ENCODE results near the gene ATF6.

The ATF6 gene

GRCh38 chr1:161970036-161970435 is 203.9 kb downstream of the ATF6 start:
- no peak for DNase-seq (ENCODE audit: low read depth)

GRCh38 chr1:161970633-161971032 is 204.5 kb downstream of the ATF6 start:
- no peak for DNase-seq (ENCODE audit: low read depth)

- no peak for DNase-seq (ENCODE audit: low read depth)
These were observed 206.7 kb downstream of the ATF6 start for GRCh38 chr1:161972828-161973227.

GRCh38 chr1:161973924-161974845 is 208.1 kb downstream of the ATF6 start:
- DNase-seq (ENCODE audit: low read depth): no peak

GRCh38 chr1:161978011-161978790 is 212.1 kb downstream of the ATF6 start:
- DNase-seq (ENCODE audit: low read depth): no peak

- no peak for DNase-seq (ENCODE audit: low read depth)
These were observed 215.0 kb downstream of the ATF6 start for GRCh38 chr1:161981126-161981525.

GRCh38 chr1:161981735-161982506 is 215.8 kb downstream of the ATF6 start:
- DNase-seq (ENCODE audit: low read depth): no peak

- DNase-seq (ENCODE audit: low read depth): no peak
These were observed 216.4 kb downstream of the ATF6 start for GRCh38 chr1:161982507-161982895.

- no peak for DNase-seq (ENCODE audit: low read depth)
These were observed 216.8 kb downstream of the ATF6 start for GRCh38 chr1:161982917-161983316.

- no peak for DNase-seq (ENCODE audit: low read depth)
These were observed 217.6 kb downstream of the ATF6 start for GRCh38 chr1:161983725-161984124.

- no peak for DNase-seq (ENCODE audit: low read depth)
These were observed 219.2 kb downstream of the ATF6 start for GRCh38 chr1:161985301-161985822.

- DNase-seq (ENCODE audit: low read depth): peak; percentile 40
These were observed 220.2 kb downstream of the ATF6 start for GRCh38 chr1:161986328-161986727.

- DNase-seq (ENCODE audit: low read depth): no peak
These were observed 221.2 kb downstream of the ATF6 start for GRCh38 chr1:161987303-161987702.

- DNase-seq (ENCODE audit: low read depth): no peak
These were observed 221.8 kb downstream of the ATF6 start for GRCh38 chr1:161987872-161988271.

GRCh38 chr1:161988413-161988812 is 222.3 kb downstream of the ATF6 start:
- DNase-seq (ENCODE audit: low read depth): no peak

- no peak for DNase-seq (ENCODE audit: low read depth)
These were observed 223.0 kb downstream of the ATF6 start for GRCh38 chr1:161989108-161989507.

GRCh38 chr1:161989786-161990185 is 223.7 kb downstream of the ATF6 start:
- no peak for DNase-seq (ENCODE audit: low read depth)

- DNase-seq (ENCODE audit: low read depth): no peak
These were observed 227.5 kb downstream of the ATF6 start for GRCh38 chr1:161993576-161993975.

- no peak for DNase-seq (ENCODE audit: low read depth)
These were observed 228.1 kb downstream of the ATF6 start for GRCh38 chr1:161994175-161994668.

- no peak for DNase-seq (ENCODE audit: low read depth)
These were observed 231.0 kb downstream of the ATF6 start for GRCh38 chr1:161997152-161997551.

- no peak for DNase-seq (ENCODE audit: low read depth)
These were observed 232.7 kb downstream of the ATF6 start for GRCh38 chr1:161998811-161999210.

Data from fibroblast of the conjunctiva (primary cell).